Smooth muscle cell (in vitro differentiated cells): ENCODE measurements around the gene CCDC39. TPM values are rescaled to one million over a fixed set of nuclear protein-coding genes. Genes with fewer than 3 reads are reported as not detected.

Experiments used
- polyA plus RNA-seq: library from polyadenylated mRNA; unstranded; fragments of >200 nt; fragmentation: Nextera tagmentation; extraction: Ambion mirVana; gene quantifications from 2 replicates; pipeline ENCODE4 v1.2.1, GENCODE V29; 2016
- small RNA-seq: library from RNA; depleted of rRNA; stranded (forward); fragments of <200 nt; gene quantifications from one replicate; pipeline ENCODE3, GENCODE V24; 2014
- total RNA-seq: library from RNA; depleted of rRNA; stranded (reverse); fragments of >200 nt; gene quantifications from 2 replicates; pipeline ENCODE4 v1.2.3, GENCODE V29; 2014

Gene CCDC39
- total and polyA plus RNA-seq, 2 experiments from 2014 or later, result not detected

Small RNAs within 50 kb of the gene (small RNA-seq; reads per million reads assigned to genes)
- not detected for gene AC068298.1
- not detected for gene RNU6-486P

Other genes starting within 250 kb of the CCDC39 start
- gene TTC14, start 77.3 kb downstream of the CCDC39 start, total RNA-seq, result 37.6 and 53.1 TPM in 2 replicates
- 6.2 and 12.0 TPM in 2 replicates for gene TTC14, start 77.3 kb downstream of the CCDC39 start, polyA plus RNA-seq
- gene FXR1, start 233.2 kb upstream of the CCDC39 start, total RNA-seq, result 130 and 151 TPM in 2 replicates
- 51.0 and 62.6 TPM in 2 replicates for gene FXR1, start 233.2 kb upstream of the CCDC39 start, polyA plus RNA-seq